Cardiac muscle cell (in vitro differentiated cells and primary cell): ENCODE measurements around the gene CPXCR1. TPM values are rescaled to one million over a fixed set of nuclear protein-coding genes. Genes with fewer than 3 reads are reported as not detected.
"Not testable (repeated sequence)": the region's sequence is repeated elsewhere in the genome, so short reads cannot be mapped to it uniquely, and the experiment has no call there.

Source experiments
- DNase-seq, 2 donors: peaks; one replicate each; pipeline versions ENCODE4 v3.0.0 to v3.0.0-alpha.2; 2010 to 2017; ENCODE audit warnings: low read depth in 1 of 2, low spot score in 1 of 2
- H3K27ac ChIP-seq: fragments of 200-600 bp; sonication (generic); 2 replicates; pipeline ENCODE4 v1.5.1; 2016
- H3K27me3 ChIP-seq: fragments of 200-600 bp; sonication (generic); 2 replicates; pipeline ENCODE4 v1.6.0; 2016; ENCODE audit warnings: control low read depth
- H3K36me3 ChIP-seq: fragments of 200-600 bp; sonication (generic); 2 replicates; pipeline ENCODE4 v1.5.1; 2016; ENCODE audit warnings: control low read depth
- H3K4me1 ChIP-seq: fragments of 200-600 bp; sonication (generic); 2 replicates; pipeline ENCODE4 v1.8.1; 2017; ENCODE audit warnings: low read depth, mild to moderate bottlenecking, mixed run types
- H3K4me3 ChIP-seq: fragments of 200-600 bp; sonication (generic); 2 replicates; pipeline ENCODE4 v1.5.1; 2016; ENCODE audit warnings: mild to moderate bottlenecking
- H3K9me3 ChIP-seq: fragments of 200-600 bp; sonication (generic); 2 replicates; pipeline ENCODE4 v1.5.1; 2017; ENCODE audit warnings: low read depth, mild to moderate bottlenecking, control low read depth
- polyA plus RNA-seq: library from polyadenylated mRNA; unstranded; fragments of >200 nt; fragmentation: Nextera tagmentation; extraction: Ambion mirVana; gene quantifications from 2 replicates; pipeline ENCODE4 v1.2.1, GENCODE V29; 2016
- total RNA-seq: library from RNA; depleted of rRNA; stranded (reverse); fragments of >200 nt; gene quantifications from 2 replicates; pipeline ENCODE4 v1.2.3, GENCODE V29; 2016
- TF ChIP-seq, protein P1 (sequence below): IDR thresholded peaks from 2 replicates; pipeline ENCODE4 v1.5.1; 2012; ENCODE audit warnings: low read depth, mild to moderate bottlenecking, low read length

The CPXCR1 gene
- total RNA-seq: not detected in 2 replicates
- not detected in 2 replicates for polyA plus RNA-seq

DNA sequence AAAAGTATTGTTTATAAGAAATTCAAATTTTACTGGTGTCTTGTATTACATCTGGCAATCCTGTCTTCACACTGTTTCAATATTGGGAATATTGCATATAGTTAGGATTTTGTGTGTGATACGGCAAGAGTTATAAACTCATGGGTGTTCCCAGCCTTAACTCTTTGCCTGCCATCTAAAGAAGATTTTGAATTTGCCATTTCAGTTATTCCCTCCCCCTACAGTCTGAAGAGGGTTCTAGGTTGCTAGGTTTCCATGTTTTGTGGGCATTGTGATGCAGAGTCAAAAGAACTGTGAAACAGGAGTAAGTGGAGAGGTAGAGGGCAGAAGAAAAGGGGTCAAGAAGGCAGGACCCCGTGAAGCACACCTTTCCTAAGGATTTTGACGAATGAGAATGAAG, at the start of gene CPXCR1:
CPXCR1 (plus strand) TSS at position 301 of the 400 bp plus-strand sequence. CDS start 6,190 bp downstream, outside the sequence.
- Histone ChIP-seq H3K4me3 (no peak within 1 kb of the TSS), H3K4me1 (no peaks in the 10 kb centered on the region), H3K9me3 (no peaks in the 10 kb centered on the region), H3K27ac (no peak within 1 kb of the TSS), H3K27me3 (no peaks in the 10 kb centered on the region), H3K36me3 (no peaks in the 10 kb centered on the region)
- no peak for DNase-seq
- TF ChIP-seq, protein P1, sequence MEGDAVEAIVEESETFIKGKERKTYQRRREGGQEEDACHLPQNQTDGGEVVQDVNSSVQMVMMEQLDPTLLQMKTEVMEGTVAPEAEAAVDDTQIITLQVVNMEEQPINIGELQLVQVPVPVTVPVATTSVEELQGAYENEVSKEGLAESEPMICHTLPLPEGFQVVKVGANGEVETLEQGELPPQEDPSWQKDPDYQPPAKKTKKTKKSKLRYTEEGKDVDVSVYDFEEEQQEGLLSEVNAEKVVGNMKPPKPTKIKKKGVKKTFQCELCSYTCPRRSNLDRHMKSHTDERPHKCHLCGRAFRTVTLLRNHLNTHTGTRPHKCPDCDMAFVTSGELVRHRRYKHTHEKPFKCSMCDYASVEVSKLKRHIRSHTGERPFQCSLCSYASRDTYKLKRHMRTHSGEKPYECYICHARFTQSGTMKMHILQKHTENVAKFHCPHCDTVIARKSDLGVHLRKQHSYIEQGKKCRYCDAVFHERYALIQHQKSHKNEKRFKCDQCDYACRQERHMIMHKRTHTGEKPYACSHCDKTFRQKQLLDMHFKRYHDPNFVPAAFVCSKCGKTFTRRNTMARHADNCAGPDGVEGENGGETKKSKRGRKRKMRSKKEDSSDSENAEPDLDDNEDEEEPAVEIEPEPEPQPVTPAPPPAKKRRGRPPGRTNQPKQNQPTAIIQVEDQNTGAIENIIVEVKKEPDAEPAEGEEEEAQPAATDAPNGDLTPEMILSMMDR: no peak

DNA sequence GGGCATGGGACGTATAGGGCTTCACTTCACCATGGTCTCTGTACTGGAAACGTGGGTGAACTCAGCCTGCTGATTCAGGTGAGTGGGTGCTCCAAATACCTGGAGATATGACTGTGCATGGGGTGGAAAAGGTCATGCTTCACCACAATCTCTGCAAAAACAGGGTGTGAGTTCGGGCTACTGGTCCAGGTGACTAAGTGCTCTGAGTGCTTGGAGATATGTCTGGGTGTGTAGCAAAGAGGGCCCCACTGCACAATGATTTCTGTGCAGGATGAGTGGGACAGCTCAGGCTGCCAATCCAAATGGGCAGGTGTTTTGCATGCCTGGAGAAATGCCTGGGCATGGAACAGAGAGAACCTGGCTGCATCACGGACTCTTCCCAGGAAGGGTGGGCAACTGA, 11.2 kb upstream of the CPXCR1 start:
- no peaks in the 10 kb centered on the region for H3K36me3 ChIP-seq
- no peaks in the 10 kb centered on the region for H3K9me3 ChIP-seq
- TF ChIP-seq, protein P1: no peak
- no peaks in the 10 kb centered on the region for H3K27me3 ChIP-seq
- H3K4me3 ChIP-seq: no peak overlapping the region
- no peak overlapping the region for H3K27ac ChIP-seq
- H3K4me1 ChIP-seq: no peaks in the 10 kb centered on the region
- no peak for DNase-seq

DNA sequence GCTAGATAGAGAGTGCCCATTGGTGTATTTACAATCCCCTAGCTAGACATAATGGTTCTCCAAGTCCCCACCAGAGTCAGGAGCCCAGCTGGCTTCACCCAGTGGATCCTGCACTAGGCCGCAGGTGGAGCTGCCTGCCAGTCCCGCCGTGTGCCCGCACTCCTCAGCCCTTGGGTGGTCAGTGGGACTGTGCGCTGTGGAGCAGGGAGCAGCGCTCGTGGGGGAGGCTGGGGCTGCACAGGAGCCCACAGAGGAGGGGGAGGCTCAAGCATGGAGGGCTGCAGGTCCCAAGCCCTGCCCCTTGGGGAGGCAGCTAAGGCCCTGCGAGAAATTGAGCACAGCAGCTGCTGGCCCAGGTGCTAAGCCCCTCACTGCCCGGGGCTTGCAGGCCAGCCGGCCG, 810 bp upstream of the CPXCR1 start:
- not testable (repeated sequence) for H3K36me3 ChIP-seq, H3K27ac ChIP-seq, H3K4me3 ChIP-seq, H3K4me1 ChIP-seq, H3K9me3 ChIP-seq, H3K27me3 ChIP-seq, DNase-seq

DNA sequence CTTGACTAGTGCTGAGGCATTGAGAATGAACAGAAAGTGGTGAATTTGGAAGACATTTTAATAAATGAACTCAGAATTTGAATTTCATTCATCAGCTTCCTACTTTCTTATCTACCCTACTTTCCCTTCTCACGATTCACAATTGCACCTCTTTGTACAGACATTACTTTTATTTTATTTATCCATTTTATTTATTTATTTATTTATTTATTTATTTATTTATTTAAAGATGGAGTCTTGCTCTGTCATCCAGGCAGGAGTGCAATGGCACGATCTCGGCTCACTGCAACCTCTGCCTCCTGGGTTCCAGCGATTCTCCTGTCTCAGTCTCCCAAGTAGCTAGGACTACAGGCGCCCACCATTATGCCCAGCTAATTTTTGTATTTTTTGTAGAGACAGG, 5.3 kb downstream of the CPXCR1 start:
- not testable (repeated sequence) for H3K27me3 ChIP-seq, H3K4me3 ChIP-seq, H3K36me3 ChIP-seq, H3K4me1 ChIP-seq, DNase-seq, H3K27ac ChIP-seq, H3K9me3 ChIP-seq

DNA sequence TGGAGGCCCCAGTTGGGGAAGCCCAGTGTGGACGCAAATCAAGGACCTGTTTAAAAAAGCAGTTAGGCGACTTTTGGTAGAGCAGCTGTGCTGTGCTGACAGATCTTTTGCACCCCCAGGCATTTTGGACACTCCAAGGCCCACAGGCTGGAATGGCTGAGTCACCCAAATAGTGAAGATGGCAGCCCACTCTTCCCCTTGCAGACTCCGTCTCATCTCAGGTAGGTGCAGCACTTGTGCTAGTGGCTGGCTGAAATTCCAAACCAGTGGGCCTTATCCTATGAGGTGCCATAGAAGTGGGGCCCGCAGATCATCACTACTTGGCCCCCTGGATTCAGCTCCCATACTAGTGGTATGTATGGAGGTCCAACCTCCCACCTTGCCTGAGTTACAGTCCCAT, 42.8 kb downstream of the CPXCR1 start:
- H3K27ac ChIP-seq: no peak overlapping the region
- no peaks in the 10 kb centered on the region for H3K27me3 ChIP-seq
- H3K36me3 ChIP-seq: no peaks in the 10 kb centered on the region
- no peak for DNase-seq
- TF ChIP-seq, protein P1: no peak
- H3K9me3 ChIP-seq: no peaks in the 10 kb centered on the region
- no peaks in the 10 kb centered on the region for H3K4me1 ChIP-seq
- no peak overlapping the region for H3K4me3 ChIP-seq
